ENCODE measurements around the gene PDE10A. TPM values are rescaled to one million over a fixed set of nuclear protein-coding genes. Genes with fewer than 3 reads are reported as not detected.

The PDE10A gene
- total RNA-seq, 1 donor from 2014 or later: 14.4 TPM

GRCh38 chr6:165645919-165646318 lies 17.1 kb downstream of the PDE10A start:
- TF ChIP-seq CTCF (IDR thresholded peaks at IDR 0.05; ENCODE audit: unreplicated experiment): no peak
- Mint-ChIP-seq H3K36me3 (ENCODE audit: insufficient read depth) (no peaks in the 10 kb centered on the region), H3K4me3 (ENCODE audit: low read depth) (no peak overlapping the region)

GRCh38 chr6:165644586-165645266 lies 18.3 kb downstream of the PDE10A start:
- H3K27ac Mint-ChIP-seq: no peak overlapping the region
- DNase-seq (ENCODE audit: low spot score, unreplicated experiment): no peak
- H3K36me3 Mint-ChIP-seq (ENCODE audit: insufficient read depth): no peaks in the 10 kb centered on the region
- no peak for TF ChIP-seq CTCF (IDR thresholded peaks at IDR 0.05; ENCODE audit: unreplicated experiment)
- no peaks in the 10 kb centered on the region for H3K27me3 Mint-ChIP-seq
- H3K4me3 Mint-ChIP-seq (ENCODE audit: low read depth): no peak overlapping the region
- H3K9me3 Mint-ChIP-seq (ENCODE audit: low read depth): no peaks in the 10 kb centered on the region
- H3K4me1 Mint-ChIP-seq (ENCODE audit: low read depth): peaks cover 11% of the 10 kb centered on the region

More at GRCh38 chr6:165645919-165646318, 17.1 kb downstream of the PDE10A start:
- Mint-ChIP-seq H3K27ac (no peak overlapping the region), H3K4me1 (ENCODE audit: low read depth) (peaks cover 11% of the 10 kb centered on the region), H3K27me3 (no peaks in the 10 kb centered on the region), H3K9me3 (ENCODE audit: low read depth) (no peaks in the 10 kb centered on the region)
- DNase-seq (ENCODE audit: low spot score, unreplicated experiment): no peak

- H3K27ac Mint-ChIP-seq: no peak overlapping the region
- H3K4me1 Mint-ChIP-seq (ENCODE audit: low read depth): peaks cover 12% of the 10 kb centered on the region
- H3K27me3 Mint-ChIP-seq: no peaks in the 10 kb centered on the region
Measured at GRCh38 chr6:165643015-165643414, 20.0 kb downstream of the PDE10A start.

GRCh38 chr6:165641672-165642156 lies 21.3 kb downstream of the PDE10A start:
- Mint-ChIP-seq H3K36me3 (ENCODE audit: insufficient read depth) (no peaks in the 10 kb centered on the region), H3K27me3 (no peaks in the 10 kb centered on the region), H3K9me3 (ENCODE audit: low read depth) (no peaks in the 10 kb centered on the region), H3K27ac (no peak overlapping the region), H3K4me3 (ENCODE audit: low read depth) (no peak overlapping the region), H3K4me1 (ENCODE audit: low read depth) (peaks cover 8% of the 10 kb centered on the region)
- DNase-seq (ENCODE audit: low spot score, unreplicated experiment): no peak
- no peak for TF ChIP-seq CTCF (IDR thresholded peaks at IDR 0.05; ENCODE audit: unreplicated experiment)

More at GRCh38 chr6:165643015-165643414, 20.0 kb downstream of the PDE10A start:
- no peak for TF ChIP-seq CTCF (IDR thresholded peaks at IDR 0.05; ENCODE audit: unreplicated experiment)
- H3K9me3 Mint-ChIP-seq (ENCODE audit: low read depth): no peaks in the 10 kb centered on the region
- no peak for DNase-seq (ENCODE audit: low spot score, unreplicated experiment)
- no peaks in the 10 kb centered on the region for H3K36me3 Mint-ChIP-seq (ENCODE audit: insufficient read depth)
- H3K4me3 Mint-ChIP-seq (ENCODE audit: low read depth): no peak overlapping the region

- Mint-ChIP-seq H3K36me3 (ENCODE audit: insufficient read depth) (no peaks in the 10 kb centered on the region), H3K27ac (no peak overlapping the region), H3K9me3 (ENCODE audit: low read depth) (no peaks in the 10 kb centered on the region), H3K4me3 (ENCODE audit: low read depth) (no peak overlapping the region), H3K27me3 (no peaks in the 10 kb centered on the region), H3K4me1 (ENCODE audit: low read depth) (peaks cover 13% of the 10 kb centered on the region)
- no peak for DNase-seq (ENCODE audit: low spot score, unreplicated experiment)
- TF ChIP-seq CTCF (IDR thresholded peaks at IDR 0.05; ENCODE audit: unreplicated experiment): no peak
Measured at GRCh38 chr6:165640806-165641205, 22.2 kb downstream of the PDE10A start.
